HG02642 (cell line): ENCODE data around the gene LDAF1.
"Not testable (repeated sequence)": the region's sequence is repeated elsewhere in the genome, so short reads cannot be mapped to it uniquely, and the experiment has no call there.

Experiments used
- ATAC-seq: cut with Tn5 transposase; IDR thresholded peaks from one replicate; pipeline ENCODE4 v1.9.1; 2021; ENCODE audit warnings: mild to moderate bottlenecking; ENCODE audit not compliant: unreplicated experiment, poor library complexity

LDAF1 gene

GRCh38 chr16:21158208-21159110, at the start of gene LDAF1:
TSS of gene LDAF1 (plus strand) at chr16:21158674. CDS start at chr16:21161183, 2,509 bp downstream.
- ATAC-seq = peak; percentile 91

- ATAC-seq = not testable (repeated sequence)
These were observed 42.9 kb upstream of the LDAF1 start for GRCh38 chr16:21115551-21115950.

GRCh38 chr16:21116148-21116693, 42.3 kb upstream of the LDAF1 start:
- ATAC-seq = no peak

GRCh38 chr16:21117567-21117966, 40.9 kb upstream of the LDAF1 start:
- ATAC-seq = no peak

GRCh38 chr16:21120976-21121520, 37.4 kb upstream of the LDAF1 start:
- ATAC-seq = no peak

- ATAC-seq = no peak
These were observed 33.3 kb upstream of the LDAF1 start for GRCh38 chr16:21125191-21125590.

- ATAC-seq = no peak
These were observed 32.0 kb upstream of the LDAF1 start for GRCh38 chr16:21126518-21126917.

GRCh38 chr16:21128991-21129390, 29.5 kb upstream of the LDAF1 start:
- ATAC-seq = no peak

- no peak for ATAC-seq
These were observed 27.7 kb upstream of the LDAF1 start for GRCh38 chr16:21130811-21131210.

- ATAC-seq = no peak
These were observed 24.4 kb upstream of the LDAF1 start for GRCh38 chr16:21134053-21134452.

- no peak for ATAC-seq
These were observed 12.7 kb upstream of the LDAF1 start for GRCh38 chr16:21145738-21146137.

GRCh38 chr16:21150375-21151001, 8.0 kb upstream of the LDAF1 start, which contains the start of gene DNAH3:
TSS of gene DNAH3 (minus strand) at chr16:21150846. CDS start at chr16:21150319, 527 bp downstream.
- no peak for ATAC-seq

- ATAC-seq = not testable (repeated sequence)
These were observed 6.1 kb upstream of the LDAF1 start for GRCh38 chr16:21152160-21153030.

- not testable (repeated sequence) for ATAC-seq
These were observed 5.2 kb upstream of the LDAF1 start for GRCh38 chr16:21153124-21153729.

- not testable (repeated sequence) for ATAC-seq
These were observed 2.5 kb upstream of the LDAF1 start for GRCh38 chr16:21156011-21156410.

- ATAC-seq = no peak
These were observed 1.6 kb upstream of the LDAF1 start for GRCh38 chr16:21156767-21157467.

- no peak for ATAC-seq
These were observed 842 bp upstream of the LDAF1 start for GRCh38 chr16:21157632-21158031.

GRCh38 chr16:21159281-21159951, 942 bp downstream of the LDAF1 start:
- ATAC-seq = no peak
